ENCODE data around the gene KCTD4. TPM values are rescaled to one million over a fixed set of nuclear protein-coding genes. Genes with fewer than 3 reads are reported as not detected.

The KCTD4 gene
- total RNA-seq, 1 donor from 2014 or later: not detected

DNA sequence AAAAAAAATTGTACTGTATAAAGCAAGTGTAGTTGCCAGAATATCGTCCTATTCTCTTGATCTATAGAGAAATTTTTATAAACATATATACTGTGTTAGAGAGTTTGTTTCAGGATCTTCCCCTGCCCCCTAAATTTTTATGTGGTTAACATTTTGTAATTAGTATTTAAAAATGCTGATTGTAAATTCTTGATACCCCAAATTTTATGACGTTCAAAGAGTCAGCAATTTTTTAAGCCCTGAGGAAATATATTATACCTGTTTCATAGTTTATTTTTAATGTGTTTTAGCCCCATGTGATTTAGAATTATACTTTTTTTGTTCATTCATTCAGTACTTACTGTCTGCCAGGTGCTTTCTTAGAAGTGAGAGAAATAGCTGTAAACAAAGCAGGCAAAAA lies 7.3 kb upstream of the KCTD4 start:
- DNase-seq: no peak
- H3K27ac Mint-ChIP-seq (ENCODE audit: unreplicated experiment): no peak overlapping the region
- TF ChIP-seq, protein P1, sequence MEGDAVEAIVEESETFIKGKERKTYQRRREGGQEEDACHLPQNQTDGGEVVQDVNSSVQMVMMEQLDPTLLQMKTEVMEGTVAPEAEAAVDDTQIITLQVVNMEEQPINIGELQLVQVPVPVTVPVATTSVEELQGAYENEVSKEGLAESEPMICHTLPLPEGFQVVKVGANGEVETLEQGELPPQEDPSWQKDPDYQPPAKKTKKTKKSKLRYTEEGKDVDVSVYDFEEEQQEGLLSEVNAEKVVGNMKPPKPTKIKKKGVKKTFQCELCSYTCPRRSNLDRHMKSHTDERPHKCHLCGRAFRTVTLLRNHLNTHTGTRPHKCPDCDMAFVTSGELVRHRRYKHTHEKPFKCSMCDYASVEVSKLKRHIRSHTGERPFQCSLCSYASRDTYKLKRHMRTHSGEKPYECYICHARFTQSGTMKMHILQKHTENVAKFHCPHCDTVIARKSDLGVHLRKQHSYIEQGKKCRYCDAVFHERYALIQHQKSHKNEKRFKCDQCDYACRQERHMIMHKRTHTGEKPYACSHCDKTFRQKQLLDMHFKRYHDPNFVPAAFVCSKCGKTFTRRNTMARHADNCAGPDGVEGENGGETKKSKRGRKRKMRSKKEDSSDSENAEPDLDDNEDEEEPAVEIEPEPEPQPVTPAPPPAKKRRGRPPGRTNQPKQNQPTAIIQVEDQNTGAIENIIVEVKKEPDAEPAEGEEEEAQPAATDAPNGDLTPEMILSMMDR (IDR thresholded peaks at IDR 0.05; ENCODE audit: partially characterized antibody, unreplicated experiment): no peak
- H3K4me1 Mint-ChIP-seq (ENCODE audit: low read depth, unreplicated experiment): peaks cover 3% of the 10 kb centered on the region
- no peaks in the 10 kb centered on the region for H3K27me3 Mint-ChIP-seq (ENCODE audit: unreplicated experiment)
- H3K36me3 Mint-ChIP-seq (ENCODE audit: unreplicated experiment): no peaks in the 10 kb centered on the region
- no peaks in the 10 kb centered on the region for H3K9me3 Mint-ChIP-seq (ENCODE audit: unreplicated experiment)
- no peak overlapping the region for H3K4me3 Mint-ChIP-seq (ENCODE audit: unreplicated experiment)

DNA sequence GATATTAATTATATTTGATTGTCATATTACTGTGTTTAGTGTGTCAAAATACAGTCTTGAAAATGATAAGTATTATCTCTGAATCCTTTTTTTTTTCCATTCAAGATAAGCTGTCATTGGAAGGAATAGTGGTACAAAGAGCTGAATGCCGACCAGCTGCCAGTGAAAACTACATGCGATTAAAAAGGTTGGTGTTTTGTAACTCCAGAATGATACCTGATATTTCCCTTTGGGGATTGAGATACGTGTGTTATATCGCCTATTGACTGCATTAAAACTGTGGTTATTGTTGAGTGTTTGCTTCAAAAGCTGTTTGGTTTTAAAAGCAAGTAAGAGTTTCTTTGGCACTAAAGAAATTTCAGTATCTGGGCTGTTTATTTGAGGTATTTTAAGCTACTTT lies 6.5 kb upstream of the KCTD4 start:
- no peaks in the 10 kb centered on the region for H3K9me3 Mint-ChIP-seq (ENCODE audit: unreplicated experiment)
- TF ChIP-seq, protein P1 (IDR thresholded peaks at IDR 0.05; ENCODE audit: partially characterized antibody, unreplicated experiment): no peak
- H3K27ac Mint-ChIP-seq (ENCODE audit: unreplicated experiment): no peak overlapping the region

DNA sequence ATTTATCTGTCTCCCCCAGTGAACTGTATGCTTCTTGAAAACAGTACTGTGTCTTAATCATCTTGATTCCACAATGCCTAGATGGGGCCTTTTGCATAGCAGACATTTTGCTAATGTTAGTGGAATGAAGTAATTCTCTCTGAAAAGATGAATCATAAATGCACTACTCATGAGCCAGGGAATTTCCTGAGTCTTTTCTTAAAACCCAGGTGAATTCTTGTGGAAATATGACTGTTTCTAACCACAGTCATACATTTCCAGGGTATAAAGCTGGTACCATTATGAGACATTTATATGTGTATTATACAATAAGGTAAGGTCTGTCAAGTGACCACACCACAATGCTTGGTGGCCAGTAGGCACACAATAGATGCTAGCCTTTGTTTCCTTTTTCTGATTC lies 5.5 kb upstream of the KCTD4 start:
- no peak overlapping the region for H3K4me3 Mint-ChIP-seq (ENCODE audit: unreplicated experiment)
- DNase-seq: no peak
- no peaks in the 10 kb centered on the region for H3K9me3 Mint-ChIP-seq (ENCODE audit: unreplicated experiment)
- H3K27ac Mint-ChIP-seq (ENCODE audit: unreplicated experiment): no peak overlapping the region
- H3K36me3 Mint-ChIP-seq (ENCODE audit: unreplicated experiment): no peaks in the 10 kb centered on the region
- no peaks in the 10 kb centered on the region for H3K27me3 Mint-ChIP-seq (ENCODE audit: unreplicated experiment)
- peaks cover 3% of the 10 kb centered on the region for H3K4me1 Mint-ChIP-seq (ENCODE audit: low read depth, unreplicated experiment)
- TF ChIP-seq, protein P1 (IDR thresholded peaks at IDR 0.05; ENCODE audit: partially characterized antibody, unreplicated experiment): no peak

More for the DNA sequence above, 6.5 kb upstream of the KCTD4 start:
- Mint-ChIP-seq H3K36me3 (ENCODE audit: unreplicated experiment) (no peaks in the 10 kb centered on the region), H3K27me3 (ENCODE audit: unreplicated experiment) (no peaks in the 10 kb centered on the region), H3K4me1 (ENCODE audit: low read depth, unreplicated experiment) (peaks cover 3% of the 10 kb centered on the region), H3K4me3 (ENCODE audit: unreplicated experiment) (no peak overlapping the region)
- DNase-seq: no peak

DNA sequence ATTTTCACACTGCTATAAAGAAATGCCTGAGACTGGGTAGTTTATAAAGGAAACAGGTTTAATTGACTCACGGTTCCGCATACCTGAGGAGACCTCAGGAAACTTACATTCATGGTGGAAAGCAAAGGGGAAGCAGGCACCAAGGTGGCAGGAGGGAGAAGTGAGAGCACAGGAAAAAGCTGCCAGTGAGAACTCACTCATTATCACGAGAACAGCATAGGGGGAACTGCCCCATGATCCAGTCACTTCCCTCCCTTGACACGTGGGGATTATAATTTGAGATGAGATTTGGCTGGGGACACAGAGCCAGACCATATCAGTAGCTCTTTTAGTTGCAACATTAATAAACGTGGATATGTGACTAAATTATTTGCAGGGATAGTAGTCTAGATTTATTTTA lies 4.3 kb upstream of the KCTD4 start:
- no peaks in the 10 kb centered on the region for H3K27me3 Mint-ChIP-seq (ENCODE audit: unreplicated experiment)
- no peak overlapping the region for H3K4me3 Mint-ChIP-seq (ENCODE audit: unreplicated experiment)
- no peak for DNase-seq
- no peaks in the 10 kb centered on the region for H3K9me3 Mint-ChIP-seq (ENCODE audit: unreplicated experiment)
- H3K4me1 Mint-ChIP-seq (ENCODE audit: low read depth, unreplicated experiment): peaks cover 3% of the 10 kb centered on the region
- no peaks in the 10 kb centered on the region for H3K36me3 Mint-ChIP-seq (ENCODE audit: unreplicated experiment)
- no peak overlapping the region for H3K27ac Mint-ChIP-seq (ENCODE audit: unreplicated experiment)
- TF ChIP-seq, protein P1 (IDR thresholded peaks at IDR 0.05; ENCODE audit: partially characterized antibody, unreplicated experiment): no peak

DNA sequence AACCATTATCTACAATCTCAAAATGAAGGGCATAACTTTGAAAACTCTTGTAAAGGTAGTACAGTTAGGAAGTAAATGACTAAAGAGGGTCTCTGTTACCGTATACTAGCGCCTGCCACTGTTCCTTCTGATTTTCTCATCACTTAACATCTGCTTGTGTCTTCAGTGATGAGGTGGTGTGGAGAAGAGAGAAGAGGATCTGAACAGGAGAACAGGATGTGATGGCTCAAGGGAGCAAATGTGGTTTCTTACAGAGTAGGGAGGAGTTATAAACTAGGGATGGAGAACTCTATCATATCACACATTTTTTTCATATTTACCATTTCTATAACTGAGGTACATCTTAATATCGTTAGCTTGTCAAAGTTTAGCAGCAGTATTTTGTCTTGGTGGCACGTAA lies 1.1 kb downstream of the KCTD4 start:
- H3K4me1 Mint-ChIP-seq (ENCODE audit: low read depth, unreplicated experiment): no peaks in the 10 kb centered on the region
- DNase-seq: no peak
- H3K9me3 Mint-ChIP-seq (ENCODE audit: unreplicated experiment): no peaks in the 10 kb centered on the region
- H3K27ac Mint-ChIP-seq (ENCODE audit: unreplicated experiment): no peak overlapping the region
- TF ChIP-seq, protein P1 (IDR thresholded peaks at IDR 0.05; ENCODE audit: partially characterized antibody, unreplicated experiment): no peak
- H3K36me3 Mint-ChIP-seq (ENCODE audit: unreplicated experiment): no peaks in the 10 kb centered on the region
- peaks cover 1% of the 10 kb centered on the region for H3K27me3 Mint-ChIP-seq (ENCODE audit: unreplicated experiment)
- no peak overlapping the region for H3K4me3 Mint-ChIP-seq (ENCODE audit: unreplicated experiment)
